ENCODE data around the gene PAK2. TPM values are rescaled to one million over a fixed set of nuclear protein-coding genes. Genes with fewer than 3 reads are reported as not detected.

PAK2 gene
- total RNA-seq, 2 experiments from 2014 or later = 36.2 to 41.7 TPM

- no peaks in the 10 kb centered on the region for H3K27me3 ChIP-seq (ENCODE audit: control insufficient read depth in 1 of 2, insufficient read depth in 2 of 2, low read length in 2 of 2)
- no peak overlapping the region for H3K27ac ChIP-seq (ENCODE audit: low read depth in 1 of 2, low read length in 2 of 2)
- H3K27ac Mint-ChIP-seq = peak overlapping the region; percentile 65
- DNase-seq (no peak), ATAC-seq (ENCODE audit: poor library complexity) (no peak)
- CTCF ChIA-PET = no interaction called here
- peaks cover 60% of the 10 kb centered on the region for H3K36me3 ChIP-seq (ENCODE audit: insufficient read depth, low read length)
- H3K4me3 Mint-ChIP-seq = no peak overlapping the region
- intact Hi-C loops (cut with DNase I, micrococcal nuclease) = loop anchor here (2.0 to 10.0 kb wide), 2 partner anchors 14 to 74 kb away; partner anchors contain the start of genes CEP19 (in 1 of the 2) and PIGX (in 1 of the 2)
- H3K9me3 Mint-ChIP-seq = no peaks in the 10 kb centered on the region
- H3K9me3 ChIP-seq (ENCODE audit: control insufficient read depth in 1 of 2, insufficient read depth in 1 of 2, low read length in 2 of 2) = no peaks in the 10 kb centered on the region
- peaks cover 43% of the 10 kb centered on the region for H3K4me1 Mint-ChIP-seq (ENCODE audit: low read depth)
- no peaks in the 10 kb centered on the region for H3K27me3 Mint-ChIP-seq
- H3K4me3 ChIP-seq (ENCODE audit: low read length) = no peak overlapping the region
- no peaks in the 10 kb centered on the region for H3K4me1 ChIP-seq (ENCODE audit: insufficient read depth, low read length)
- POLR2A ChIA-PET = no interaction called here
- TF ChIP-seq, protein P1, sequence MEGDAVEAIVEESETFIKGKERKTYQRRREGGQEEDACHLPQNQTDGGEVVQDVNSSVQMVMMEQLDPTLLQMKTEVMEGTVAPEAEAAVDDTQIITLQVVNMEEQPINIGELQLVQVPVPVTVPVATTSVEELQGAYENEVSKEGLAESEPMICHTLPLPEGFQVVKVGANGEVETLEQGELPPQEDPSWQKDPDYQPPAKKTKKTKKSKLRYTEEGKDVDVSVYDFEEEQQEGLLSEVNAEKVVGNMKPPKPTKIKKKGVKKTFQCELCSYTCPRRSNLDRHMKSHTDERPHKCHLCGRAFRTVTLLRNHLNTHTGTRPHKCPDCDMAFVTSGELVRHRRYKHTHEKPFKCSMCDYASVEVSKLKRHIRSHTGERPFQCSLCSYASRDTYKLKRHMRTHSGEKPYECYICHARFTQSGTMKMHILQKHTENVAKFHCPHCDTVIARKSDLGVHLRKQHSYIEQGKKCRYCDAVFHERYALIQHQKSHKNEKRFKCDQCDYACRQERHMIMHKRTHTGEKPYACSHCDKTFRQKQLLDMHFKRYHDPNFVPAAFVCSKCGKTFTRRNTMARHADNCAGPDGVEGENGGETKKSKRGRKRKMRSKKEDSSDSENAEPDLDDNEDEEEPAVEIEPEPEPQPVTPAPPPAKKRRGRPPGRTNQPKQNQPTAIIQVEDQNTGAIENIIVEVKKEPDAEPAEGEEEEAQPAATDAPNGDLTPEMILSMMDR (IDR thresholded peaks at IDR 0.05) = no peak
- peaks cover 82% of the 10 kb centered on the region for H3K36me3 Mint-ChIP-seq (ENCODE audit: low read depth)
Observed at GRCh38 chr3:196788528-196788927, 48.9 kb downstream of the PAK2 start.

DNA sequence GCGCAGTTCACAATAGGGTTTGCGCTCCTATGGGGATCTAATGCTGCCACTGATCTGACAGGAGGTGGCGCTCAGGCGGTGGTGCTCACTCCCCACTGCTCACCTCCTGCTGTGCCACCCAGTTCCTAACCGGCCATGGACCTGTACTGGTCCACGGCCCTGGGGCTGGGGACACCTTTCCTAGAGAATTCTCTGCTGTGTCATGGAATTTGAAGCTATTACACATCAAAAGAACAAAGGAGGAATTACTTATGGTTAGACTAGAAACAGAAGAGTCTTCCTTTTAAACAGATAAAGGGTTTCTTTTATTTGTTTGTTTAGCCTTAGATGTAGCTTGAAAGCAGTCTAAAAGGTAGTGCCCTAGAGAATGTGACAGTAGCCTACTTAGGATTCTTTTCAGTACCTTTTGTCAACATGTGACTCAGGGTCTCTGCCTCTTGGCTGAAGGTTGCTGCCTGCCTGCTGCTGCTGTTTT, 50.3 kb downstream of the PAK2 start:
- ChIA-PET CTCF (no interaction called here), POLR2A (no interaction called here)
- Mint-ChIP-seq H3K36me3 (ENCODE audit: low read depth) (peaks cover 84% of the 10 kb centered on the region), H3K9me3 (no peaks in the 10 kb centered on the region), H3K4me1 (ENCODE audit: low read depth) (peaks cover 48% of the 10 kb centered on the region), H3K27me3 (no peaks in the 10 kb centered on the region), H3K27ac (peak overlapping the region; percentile 27), H3K4me3 (no peak overlapping the region)
- H3K9me3 ChIP-seq (ENCODE audit: control insufficient read depth in 1 of 2, insufficient read depth in 1 of 2, low read length in 2 of 2) = no peaks in the 10 kb centered on the region
- no peaks in the 10 kb centered on the region for H3K27me3 ChIP-seq (ENCODE audit: control insufficient read depth in 1 of 2, insufficient read depth in 2 of 2, low read length in 2 of 2)
- peaks cover 62% of the 10 kb centered on the region for H3K36me3 ChIP-seq (ENCODE audit: insufficient read depth, low read length)
- DNase-seq (no peak), ATAC-seq (ENCODE audit: poor library complexity) (no peak)
- TF ChIP-seq, protein P1 (IDR thresholded peaks at IDR 0.05) = no peak
- H3K4me3 ChIP-seq (ENCODE audit: low read length) = no peak overlapping the region
- H3K4me1 ChIP-seq (ENCODE audit: insufficient read depth, low read length) = no peaks in the 10 kb centered on the region
- intact Hi-C loops (cut with DNase I, micrococcal nuclease) = loop anchor here (2.0 to 10.0 kb wide), 2 partner anchors 15 to 75 kb away; partner anchors contain the start of genes CEP19 (in 1 of the 2) and PIGX (in 1 of the 2)
- H3K27ac ChIP-seq (ENCODE audit: low read depth in 1 of 2, low read length in 2 of 2) = no peak overlapping the region

GRCh38 chr3:196790636-196791035, 51.0 kb downstream of the PAK2 start:
- DNase-seq = no peak
- peaks cover 57% of the 10 kb centered on the region for H3K36me3 ChIP-seq (ENCODE audit: insufficient read depth, low read length)
- Mint-ChIP-seq H3K36me3 (ENCODE audit: low read depth) (peaks cover 84% of the 10 kb centered on the region), H3K27me3 (no peaks in the 10 kb centered on the region), H3K4me3 (no peak overlapping the region), H3K9me3 (no peaks in the 10 kb centered on the region), H3K4me1 (ENCODE audit: low read depth) (peaks cover 40% of the 10 kb centered on the region), H3K27ac (peak overlapping the region; percentile 21)
- no peaks in the 10 kb centered on the region for H3K27me3 ChIP-seq (ENCODE audit: control insufficient read depth in 1 of 2, insufficient read depth in 2 of 2, low read length in 2 of 2)
- ChIA-PET CTCF (no interaction called here), POLR2A (no interaction called here)
- ATAC-seq (ENCODE audit: poor library complexity) = no peak
- H3K4me3 ChIP-seq (ENCODE audit: low read length) = no peak overlapping the region
- TF ChIP-seq, protein P1 (IDR thresholded peaks at IDR 0.05) = no peak
- H3K27ac ChIP-seq (ENCODE audit: low read depth in 1 of 2, low read length in 2 of 2) = no peak overlapping the region
- intact Hi-C loops (cut with DNase I, micrococcal nuclease) = no loop called here
- no peaks in the 10 kb centered on the region for H3K4me1 ChIP-seq (ENCODE audit: insufficient read depth, low read length)
- no peaks in the 10 kb centered on the region for H3K9me3 ChIP-seq (ENCODE audit: control insufficient read depth in 1 of 2, insufficient read depth in 1 of 2, low read length in 2 of 2)

Measured in CD4-positive, alpha-beta T cell (primary cell).